Epidermal melanocyte (primary cell): ENCODE measurements around the gene ACTA2.

ENCODE experiments used
- DNase-seq: peaks from one replicate; pipeline ENCODE4 v3.0.0; 2011; ENCODE audit warnings: low spot score; ENCODE audit not compliant: insufficient read length

The ACTA2 gene

DNA sequence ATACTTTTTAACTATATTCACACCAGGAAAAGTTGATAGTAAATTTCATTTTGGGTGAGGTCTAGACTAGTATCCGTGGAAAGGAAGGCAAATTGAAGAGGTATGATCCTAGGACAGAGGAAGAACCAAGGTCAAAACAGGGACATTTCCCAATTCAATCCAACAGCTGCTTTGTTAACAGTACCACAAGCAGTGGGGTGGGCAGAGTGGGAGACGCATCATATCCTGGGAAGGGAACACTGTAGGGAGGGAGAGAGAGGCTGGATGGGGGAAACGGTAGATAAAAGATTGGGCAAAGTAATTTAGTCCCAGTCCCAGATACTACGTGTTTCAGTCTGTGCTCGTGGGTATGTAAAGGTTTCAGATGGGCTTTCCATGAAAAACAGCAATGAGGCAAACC, 28.9 kb upstream of the ACTA2 start:
- DNase-seq, result no peak

DNA sequence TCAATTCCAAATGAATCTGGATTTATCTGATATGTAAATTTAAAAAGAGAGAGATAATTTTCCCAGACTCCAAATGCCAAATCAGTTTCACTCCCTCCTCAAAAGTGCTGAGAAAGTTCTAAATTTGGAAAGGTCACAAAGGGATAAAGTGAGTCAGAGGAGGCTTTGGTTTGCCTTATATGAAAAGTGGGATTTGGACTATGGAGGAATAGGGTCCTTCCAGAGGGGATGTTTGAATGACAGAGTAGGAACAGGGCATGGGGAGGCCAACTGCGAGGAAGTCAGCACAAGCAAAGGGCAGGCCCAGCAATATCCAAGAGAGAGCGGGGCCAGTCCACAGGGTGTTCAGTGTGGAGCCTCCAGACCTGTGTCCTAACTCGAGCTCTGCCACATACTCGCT, 28.2 kb upstream of the ACTA2 start:
- DNase-seq, result no peak

DNA sequence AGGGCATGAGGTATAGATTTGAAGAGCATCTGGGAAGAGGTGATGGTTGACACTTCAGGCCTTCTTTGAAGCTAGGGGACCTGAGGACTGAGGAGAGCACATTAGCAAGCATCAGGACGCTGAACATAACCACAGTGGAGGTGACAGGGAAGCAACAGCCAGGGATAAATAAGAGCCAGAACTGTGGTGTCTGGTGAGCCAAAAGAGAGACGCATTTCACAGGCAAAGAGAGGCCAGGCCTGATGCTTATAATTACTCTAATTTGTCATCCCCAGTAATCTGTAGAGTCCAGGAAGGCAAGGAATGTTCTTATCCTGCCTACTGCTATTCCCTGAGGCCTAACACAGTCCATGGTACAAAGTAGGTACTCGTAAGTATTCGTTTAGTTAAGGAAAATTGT, 27.7 kb upstream of the ACTA2 start:
- DNase-seq, result no peak

DNA sequence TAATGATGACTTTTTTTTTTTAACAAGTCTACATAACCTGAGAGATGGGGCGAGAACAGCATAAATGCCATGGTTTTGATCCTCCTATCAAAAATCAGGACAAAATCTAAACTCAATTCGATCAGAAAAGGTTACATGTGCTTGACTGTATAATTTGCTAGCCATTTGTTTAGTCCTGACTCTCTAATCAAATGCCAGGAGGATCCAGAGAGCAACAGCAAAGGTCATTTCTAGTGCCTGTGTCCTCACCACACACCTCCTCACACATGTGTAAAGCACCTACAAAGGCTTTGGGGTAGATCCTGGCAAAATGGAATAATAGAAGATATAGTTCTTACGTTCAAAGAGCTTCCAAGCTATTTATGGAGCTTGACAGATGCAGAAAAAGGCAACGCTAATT, 27.0 kb upstream of the ACTA2 start:
- DNase-seq, result no peak

DNA sequence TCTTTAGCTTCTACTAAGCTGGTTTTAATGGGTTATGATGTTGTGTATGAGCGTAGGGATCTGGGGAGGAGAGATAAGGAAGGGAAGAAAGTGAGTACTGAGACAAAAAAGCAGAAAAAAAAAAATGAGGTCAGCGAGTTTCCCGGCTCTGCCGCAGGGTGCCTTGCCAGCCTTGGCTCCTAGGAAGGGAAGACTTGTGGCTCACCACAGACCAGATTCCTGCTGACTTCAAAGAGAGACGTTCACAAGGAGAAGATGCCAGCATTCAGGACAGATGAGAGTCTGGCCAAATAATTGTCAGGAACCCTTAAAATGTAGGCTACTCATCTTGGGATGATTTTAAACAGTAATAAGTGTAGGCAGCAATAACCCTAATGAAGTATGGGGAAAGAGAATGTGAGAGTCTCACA, 26.6 kb upstream of the ACTA2 start:
- peak; percentile 58 for DNase-seq

DNA sequence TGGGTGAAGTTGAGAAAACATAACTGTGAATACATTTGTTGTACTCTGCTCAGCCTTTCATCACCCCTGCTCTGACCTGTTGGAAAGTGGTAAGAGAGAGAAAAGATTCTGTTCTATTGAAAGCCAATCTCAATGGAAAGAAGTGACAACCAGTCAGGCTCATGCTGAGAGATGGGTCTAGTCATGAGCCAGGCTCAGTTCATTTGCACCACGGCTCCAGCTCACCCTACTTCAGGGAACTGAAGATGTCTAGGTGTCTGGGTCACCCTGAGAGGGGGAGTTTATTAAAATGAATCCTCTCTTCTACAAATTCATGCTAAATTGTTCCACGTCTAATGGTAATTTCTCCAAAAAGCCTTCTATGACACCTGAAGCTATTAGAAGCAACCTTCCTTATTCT, 25.9 kb upstream of the ACTA2 start:
- no peak for DNase-seq

DNA sequence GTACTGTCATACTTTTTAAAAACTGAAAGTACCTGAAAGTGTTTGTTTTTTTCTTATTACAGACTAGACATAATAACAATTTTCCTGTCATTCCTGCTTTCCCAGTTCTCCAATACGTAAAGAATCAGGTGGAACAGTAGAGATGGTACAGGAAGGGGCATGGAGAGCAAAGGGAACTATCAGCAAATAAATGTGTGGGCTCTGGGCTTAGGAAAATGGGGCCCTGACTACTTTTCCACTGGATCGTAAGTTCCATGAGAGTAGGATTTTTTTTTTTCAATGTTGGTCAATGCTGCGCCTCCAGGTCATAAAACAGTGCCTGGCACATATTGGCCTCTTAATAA, 22.8 kb upstream of the ACTA2 start:
- no peak for DNase-seq

DNA sequence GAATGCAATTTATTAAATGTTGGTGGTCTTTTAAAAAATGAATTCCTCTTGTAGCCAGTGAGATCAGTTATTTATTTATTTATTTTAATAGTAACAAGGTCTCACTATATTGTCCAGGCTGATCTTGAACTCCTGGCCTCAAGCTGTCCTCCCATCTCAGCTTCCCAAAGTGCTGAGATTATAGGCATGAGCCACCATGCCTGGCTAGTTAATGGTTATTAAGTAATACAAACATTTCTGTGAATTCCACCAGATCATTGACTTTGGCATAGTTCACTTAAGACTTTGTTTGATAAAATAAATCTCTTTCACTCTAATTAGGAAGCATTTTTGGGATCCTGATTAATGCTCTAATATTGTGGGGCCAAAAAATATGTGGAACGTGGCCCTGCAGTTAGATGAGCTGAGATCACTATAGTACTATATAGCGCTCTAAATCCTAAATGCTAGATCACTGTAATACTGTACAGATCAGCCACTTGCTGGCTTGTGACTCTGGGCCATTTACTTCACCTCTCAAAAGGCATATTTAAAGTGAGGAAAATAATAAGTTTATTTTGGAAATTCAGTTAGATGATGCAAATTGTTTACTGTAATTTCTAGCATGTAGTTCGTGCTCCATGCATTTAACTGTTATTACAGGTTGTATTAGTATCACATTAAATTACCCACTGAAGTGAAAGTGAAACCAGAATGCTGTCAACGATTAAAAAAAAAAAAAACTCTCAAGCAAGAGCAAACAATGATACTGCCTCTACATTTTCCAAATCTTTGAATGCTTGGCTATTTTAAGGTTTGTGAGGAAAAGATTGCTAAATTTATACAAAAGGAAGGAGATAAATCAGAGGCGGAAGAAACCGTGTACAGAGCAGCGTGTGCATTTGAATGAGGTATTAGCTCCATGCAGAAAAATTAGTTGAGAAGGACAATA, 22.1 kb upstream of the ACTA2 start:
- no peak for DNase-seq

DNA sequence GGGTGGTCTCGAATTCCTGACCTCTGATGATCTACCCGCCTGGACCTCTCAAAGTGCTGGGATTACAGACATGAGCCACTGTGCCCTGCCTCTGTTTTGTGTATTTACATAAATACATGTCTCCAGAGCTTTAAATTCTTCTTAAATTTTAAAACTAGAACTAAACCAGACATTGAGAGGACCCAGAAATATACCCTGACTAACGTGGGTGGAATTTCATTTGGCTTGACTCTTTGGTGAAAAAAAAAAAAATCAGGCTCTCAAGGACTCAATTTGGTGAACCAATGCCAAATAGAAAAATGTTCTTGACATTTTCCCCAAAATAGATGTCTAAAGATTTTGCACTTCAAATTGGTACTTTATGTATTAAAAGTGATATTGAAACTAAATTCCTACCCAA, 21.4 kb upstream of the ACTA2 start:
- no peak for DNase-seq

DNA sequence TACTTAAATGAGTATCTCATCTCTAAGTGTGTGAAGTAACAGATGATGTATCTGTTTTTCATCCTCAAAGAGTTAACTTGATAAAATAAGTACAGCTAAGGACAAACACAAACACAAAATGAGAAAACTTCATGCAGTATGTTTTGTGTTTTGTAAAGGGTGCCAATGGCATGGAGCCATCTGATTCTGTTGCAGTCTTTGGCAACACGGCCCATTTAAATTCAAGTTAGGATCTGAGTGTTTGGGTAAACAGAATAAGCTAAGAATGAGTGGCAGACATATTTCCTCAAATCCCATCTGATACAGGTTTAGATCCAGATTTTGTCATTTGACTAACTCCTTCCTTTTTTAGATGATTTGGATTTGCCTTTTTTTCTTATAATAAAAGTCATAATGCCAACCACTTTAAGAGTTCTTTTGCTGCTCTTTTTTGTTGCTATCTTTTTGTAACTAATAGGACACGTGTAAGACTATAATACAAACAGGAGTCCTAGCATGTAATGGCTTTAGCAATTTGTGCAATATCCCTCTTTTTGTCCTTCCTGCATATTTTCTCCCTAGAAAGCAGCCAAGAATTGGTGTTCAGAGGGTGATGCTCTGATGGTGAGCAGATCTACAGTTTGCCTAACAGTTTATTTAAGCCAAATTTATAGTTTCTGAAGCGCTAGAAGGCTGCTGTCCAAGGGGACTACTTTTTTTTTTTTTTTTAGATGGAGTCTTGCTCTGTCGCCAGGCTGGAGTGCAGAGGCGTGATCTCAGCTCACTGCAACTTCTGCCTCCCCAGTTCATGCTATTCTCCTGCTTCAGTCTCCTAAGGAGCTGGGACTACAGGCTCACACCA, 18.9 kb upstream of the ACTA2 start:
- DNase-seq, result no peak

DNA sequence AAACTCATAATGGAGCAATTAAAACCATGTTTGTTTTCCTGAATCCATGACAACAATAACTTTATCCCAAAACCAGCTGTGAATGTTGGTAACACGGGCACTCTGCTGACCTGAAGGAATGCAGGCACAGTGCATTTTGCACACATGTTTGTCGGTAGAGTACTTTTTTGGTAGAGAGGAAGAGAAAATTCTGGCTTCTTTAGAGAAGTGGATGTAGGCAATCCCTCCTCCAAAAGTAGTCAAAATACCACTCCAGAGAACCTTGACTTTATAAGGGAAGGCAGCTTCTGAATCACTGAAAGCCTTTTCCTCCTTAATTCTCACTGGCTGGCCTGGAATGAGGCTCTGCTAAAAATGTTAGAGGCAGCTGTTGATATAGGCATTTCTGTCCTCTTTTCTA, 15.8 kb upstream of the ACTA2 start:
- DNase-seq, result no peak

DNA sequence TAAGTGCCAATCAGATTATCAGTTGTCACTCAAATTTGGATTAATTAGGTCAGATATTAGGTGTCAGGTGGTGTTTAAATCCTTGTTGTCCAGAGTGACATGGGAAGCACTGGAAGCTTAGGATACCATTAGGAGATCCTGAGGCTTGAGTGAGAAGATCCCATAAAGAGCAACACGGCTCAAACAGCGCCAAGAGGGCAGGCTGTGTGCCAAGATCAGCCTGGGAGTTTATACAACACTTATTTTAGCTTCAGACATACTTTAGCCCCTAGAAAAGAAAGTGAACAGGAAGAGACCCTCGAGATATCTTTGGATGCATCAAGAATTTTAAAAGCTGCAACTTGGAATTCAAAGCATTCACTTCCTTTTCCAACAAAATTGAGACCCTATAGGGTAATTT, 14.2 kb upstream of the ACTA2 start:
- DNase-seq, result no peak

DNA sequence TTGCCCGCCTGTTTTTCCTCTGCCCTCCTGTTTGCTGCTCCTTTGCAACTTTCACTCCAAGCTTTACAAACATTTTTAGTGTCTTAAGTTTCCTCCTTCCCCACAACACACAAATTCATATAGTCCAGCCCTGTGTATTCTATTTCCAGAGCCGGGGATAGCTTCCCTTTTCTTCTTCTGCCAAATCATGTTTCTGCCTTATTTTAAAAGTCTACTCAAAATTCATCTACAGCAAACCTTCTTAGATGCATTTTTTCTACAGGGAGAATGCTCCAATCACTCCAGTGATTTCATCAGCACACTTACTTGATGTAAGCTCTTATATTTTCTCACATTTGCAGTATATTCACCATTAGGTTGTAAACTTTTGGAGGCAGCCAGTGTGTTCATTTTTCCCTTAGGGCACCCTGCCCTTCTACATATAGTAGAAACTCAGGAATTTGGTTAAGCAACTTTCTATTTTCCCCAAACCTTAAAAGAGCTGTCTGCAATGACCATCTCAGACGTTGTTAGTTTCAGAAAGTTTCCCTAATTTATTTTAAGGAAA, 12.4 kb upstream of the ACTA2 start:
- DNase-seq, result no peak

DNA sequence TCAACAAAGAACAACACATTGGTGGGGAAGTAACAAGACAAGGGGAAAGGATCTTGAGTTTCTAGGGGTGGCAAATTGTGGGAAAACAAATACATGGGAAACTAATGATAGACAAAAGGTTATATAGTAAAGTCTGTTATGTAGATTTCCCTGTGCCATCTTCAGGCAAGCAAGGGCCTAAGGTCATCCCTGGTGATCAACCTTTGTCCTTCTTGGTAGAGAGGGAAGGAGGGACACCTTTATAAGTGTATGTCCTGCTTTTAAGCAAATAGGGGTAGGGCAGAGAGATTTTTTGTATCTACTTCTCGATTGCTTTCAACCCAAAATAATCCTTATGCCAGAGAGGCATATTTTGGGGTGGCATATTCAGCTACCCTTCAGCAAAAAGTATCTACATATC, 11.8 kb upstream of the ACTA2 start:
- DNase-seq, result no peak

DNA sequence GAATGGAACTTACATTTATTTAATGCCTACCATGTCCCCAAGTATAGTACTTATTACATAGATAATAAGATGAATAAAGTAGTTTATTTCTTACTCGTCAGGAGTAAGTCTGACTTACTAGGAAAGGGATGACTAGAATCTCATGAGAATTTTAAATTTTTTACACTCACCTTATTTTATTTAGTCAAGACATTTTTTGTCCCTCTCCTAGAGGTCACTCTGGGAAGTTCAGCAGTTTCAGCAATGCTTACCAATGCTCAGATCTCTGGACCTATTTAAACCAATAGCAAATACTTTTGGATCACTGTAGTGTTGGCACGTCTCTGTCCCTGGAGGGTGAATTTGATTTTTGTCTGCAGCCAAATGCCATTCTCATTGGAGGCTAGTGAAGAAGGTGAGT, 10.7 kb upstream of the ACTA2 start:
- no peak for DNase-seq

DNA sequence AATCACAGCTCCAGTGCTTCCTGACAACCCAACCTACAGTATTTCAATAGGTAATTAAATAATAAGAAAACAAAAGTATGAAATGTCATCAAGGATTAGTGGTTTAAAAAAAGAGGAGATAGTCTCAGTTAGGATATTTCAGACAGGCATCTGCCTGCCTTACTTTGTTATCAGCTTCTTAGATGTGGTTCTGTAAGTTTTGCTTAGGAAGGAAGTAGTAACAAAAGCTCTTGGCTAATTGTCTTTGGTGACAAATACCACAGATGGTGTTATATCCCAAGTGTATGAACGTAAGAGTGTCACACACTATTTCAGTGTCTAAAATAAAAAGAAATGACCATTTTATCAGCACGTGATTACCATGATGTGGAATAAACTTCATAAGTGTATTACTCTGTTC, 9.8 kb upstream of the ACTA2 start:
- DNase-seq, result no peak

DNA sequence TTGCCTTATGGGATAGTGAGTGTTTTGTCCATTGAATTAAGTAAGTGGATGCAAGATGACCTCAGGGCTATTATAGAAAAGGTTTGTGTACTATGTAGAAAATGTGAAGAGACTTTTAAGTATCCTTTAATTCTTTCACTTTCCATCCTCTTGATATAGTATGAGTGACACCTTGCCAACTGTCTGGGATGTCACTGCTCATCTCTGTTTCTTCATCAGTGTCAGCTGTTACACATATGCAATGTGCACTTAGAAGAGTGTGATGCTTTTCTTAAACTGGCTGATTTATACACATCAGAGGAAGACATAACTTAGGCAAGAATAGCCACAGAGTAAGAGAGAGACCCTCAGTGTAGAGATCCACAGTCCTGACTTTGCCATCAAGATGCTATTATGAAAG, 8.7 kb upstream of the ACTA2 start:
- no peak for DNase-seq

DNA sequence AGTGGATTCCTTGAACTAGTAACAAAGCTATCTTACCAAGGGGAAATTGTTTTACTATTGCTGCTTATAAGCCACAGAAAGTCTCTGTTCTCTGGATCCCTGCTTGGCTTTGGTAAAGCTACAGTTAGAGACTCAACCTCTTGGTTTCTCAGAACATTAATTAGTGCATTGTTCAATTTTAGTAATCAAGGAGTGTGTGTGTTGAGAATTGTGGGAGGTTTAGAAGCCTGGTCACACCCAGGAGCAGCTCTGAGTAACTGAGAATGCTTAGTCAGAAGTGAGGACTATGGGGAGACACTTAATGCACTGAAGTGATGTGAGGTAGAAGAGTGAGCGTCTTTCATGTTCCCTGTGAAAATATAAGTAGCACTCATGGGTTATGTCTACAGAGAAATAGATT, 8.2 kb upstream of the ACTA2 start:
- DNase-seq, result no peak

DNA sequence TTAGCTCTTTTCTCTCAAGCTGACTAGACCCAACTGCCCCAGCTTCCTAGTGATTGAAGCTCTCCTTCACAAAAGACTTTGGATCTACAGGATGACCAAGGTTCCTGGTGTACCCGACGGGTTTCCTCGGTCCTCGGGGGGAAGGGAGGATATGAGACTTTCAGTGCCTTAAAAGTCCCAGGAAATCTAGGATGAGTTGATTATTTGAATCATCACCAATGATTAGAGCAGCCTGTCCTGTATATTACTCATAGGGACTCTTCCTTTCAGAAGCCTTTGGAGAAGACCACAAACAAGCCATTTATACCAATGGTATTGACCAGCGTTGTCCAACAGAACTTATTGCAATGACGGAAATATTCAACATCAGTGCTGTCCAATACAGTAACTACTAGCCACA, 6.1 kb upstream of the ACTA2 start:
- DNase-seq, result no peak

DNA sequence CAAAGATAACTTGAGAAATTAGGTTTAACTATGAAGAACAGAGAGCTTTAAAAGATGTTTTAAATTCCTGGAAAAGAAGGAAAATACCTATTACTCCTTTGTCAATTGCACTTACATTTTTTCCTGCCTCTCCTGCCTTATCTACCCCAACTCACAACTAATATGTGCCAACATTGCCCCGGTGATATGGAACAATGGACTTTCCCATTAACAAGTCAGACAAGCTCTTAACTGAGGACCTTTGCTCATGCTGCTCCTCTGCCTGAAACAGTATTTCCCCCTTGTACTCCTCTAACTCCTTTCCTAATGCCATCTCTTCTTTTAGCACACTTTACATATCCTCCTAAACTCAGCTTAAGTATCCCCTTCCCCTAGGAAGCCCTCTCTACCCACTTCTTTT, 4.8 kb upstream of the ACTA2 start:
- no peak for DNase-seq

DNA sequence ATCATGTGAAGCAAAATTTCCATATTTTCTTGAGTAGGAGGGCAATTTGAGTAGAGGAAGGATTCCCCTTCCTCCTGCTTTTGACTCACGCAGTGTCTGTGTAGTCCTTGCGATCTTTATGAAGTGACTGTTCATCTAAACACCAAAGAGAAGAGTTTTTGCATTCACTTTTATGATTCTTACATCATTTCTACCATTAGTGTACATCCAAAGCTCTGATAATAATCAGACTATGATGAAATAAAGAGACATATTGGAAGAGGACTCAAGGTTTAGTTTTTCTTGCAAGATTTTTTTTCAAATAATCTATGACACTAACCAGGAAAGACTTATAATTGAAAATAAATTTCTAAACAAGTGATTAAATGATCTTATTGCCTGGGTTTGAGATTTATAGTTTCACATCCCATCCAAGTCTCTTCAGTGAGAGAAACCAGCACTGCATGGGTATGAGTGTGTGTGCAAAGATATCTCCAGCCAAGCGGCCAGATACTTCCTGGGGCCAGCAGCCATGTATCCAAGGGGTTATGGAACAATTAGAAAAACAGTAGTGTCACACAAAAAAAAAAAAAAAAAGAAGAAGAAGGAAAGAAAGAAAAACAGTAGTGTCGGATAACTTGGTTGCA, 2.0 kb upstream of the ACTA2 start:
- DNase-seq, result no peak

DNA sequence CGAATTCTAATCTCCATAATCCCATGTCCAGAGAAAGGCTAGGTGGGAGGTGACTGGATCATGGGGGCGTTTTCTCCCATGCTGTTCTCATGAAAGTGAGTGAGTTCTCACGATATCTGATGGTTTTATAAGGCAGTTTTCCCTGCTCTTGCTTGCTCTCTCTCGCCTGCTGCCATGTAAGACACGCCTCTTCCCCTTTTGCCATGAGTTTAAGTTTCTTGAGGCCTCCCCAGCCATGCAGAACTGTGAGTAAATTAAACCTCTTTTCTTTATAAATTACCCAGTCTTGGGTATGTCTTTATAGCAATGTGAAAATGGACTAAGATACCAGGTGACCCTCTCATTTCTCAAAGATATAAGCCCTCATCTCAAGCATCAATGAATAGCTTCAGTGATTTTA, 1.1 kb upstream of the ACTA2 start:
- DNase-seq, result no peak
